ENCODE data around the gene ARL6IP4.
A peak's percentile ranks its signal among the peaks of the same experiment; 100 is the strongest.

ARL6IP4 gene

DNA sequence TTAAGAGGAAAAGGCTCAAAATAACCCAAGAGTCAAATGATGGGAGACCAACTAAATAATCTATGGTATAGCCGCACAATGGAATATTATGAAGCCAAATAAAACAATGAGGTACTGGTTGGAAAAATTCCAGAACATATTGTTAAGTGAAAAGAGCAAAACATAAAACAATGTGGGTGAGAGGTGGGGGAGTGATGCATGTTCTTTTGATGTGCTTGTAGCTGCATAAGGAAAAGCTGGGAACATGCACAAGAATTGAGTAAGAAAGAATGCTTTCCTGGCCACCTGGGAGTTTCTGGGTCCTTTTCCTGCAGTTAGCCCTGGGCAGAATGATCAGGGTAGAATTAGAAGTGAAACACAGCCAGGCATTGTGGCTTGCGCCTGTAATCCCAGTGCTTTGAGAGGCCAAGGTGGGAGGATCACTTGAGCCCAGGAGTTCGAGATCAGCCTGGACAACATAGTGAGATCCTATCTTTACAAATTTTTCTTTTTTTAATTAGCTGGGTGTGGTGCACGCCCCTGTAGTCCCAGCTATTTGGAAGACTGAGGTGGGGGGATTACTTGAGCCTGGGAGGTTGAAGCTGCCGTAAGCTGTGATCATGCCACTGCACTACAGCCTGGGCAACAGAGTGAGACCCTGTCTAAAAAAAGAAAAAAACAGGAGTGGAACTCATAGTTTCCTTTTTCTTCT is 22.1 kb upstream of the ARL6IP4 start:
- no peak for DNase-seq (ENCODE audit: low spot score)

DNA sequence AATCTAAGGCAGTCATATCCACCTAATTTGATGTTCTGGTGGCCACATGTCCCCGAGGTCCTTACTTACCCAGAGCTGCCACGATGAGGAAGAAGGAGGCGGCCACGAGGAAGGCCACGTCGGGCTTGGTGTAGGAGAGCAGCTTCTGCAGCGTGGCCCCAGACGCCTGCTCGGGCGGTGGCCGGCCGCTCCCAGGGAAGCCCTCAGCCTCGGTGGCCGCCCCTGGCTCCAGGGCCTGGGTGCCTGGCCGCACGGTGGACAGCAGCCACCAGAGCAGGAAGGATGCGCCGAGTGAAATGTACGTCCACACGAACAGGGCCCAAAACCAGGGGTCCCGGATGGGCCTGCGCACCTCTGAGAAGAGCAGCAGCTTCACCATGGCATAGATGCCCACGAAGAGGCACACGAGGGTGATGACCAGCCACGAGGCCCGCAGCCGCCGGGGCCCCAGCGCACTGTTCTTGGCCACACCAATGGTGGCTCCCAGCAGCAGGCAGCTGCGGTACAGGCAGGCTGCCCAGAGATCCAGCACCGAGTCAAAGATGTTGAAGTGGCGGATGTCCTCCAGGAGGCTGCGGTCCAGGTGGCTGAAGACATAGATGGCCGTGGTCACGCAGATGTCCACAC is 20.8 kb upstream of the ARL6IP4 start:
- no peak for DNase-seq (ENCODE audit: low spot score)

DNA sequence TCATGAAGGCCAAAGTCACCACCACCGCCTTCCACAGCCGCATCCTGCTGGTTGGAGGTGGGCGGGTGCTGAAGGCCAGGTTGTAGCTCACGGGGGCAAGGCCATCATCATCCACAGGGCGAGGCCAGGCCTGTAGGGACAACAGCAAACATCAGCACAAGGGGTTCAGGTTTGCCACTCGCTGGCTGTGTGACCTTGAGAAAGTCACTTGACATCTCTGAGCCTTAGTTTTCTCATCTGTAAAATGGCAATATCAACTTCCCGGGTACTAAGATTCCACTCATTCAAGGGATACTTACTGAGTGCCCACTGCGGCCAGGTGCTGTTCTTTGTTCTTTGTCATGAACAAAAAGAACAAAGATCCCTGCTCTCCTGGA is 20.3 kb upstream of the ARL6IP4 start:
- no peak for DNase-seq (ENCODE audit: low spot score)

DNA sequence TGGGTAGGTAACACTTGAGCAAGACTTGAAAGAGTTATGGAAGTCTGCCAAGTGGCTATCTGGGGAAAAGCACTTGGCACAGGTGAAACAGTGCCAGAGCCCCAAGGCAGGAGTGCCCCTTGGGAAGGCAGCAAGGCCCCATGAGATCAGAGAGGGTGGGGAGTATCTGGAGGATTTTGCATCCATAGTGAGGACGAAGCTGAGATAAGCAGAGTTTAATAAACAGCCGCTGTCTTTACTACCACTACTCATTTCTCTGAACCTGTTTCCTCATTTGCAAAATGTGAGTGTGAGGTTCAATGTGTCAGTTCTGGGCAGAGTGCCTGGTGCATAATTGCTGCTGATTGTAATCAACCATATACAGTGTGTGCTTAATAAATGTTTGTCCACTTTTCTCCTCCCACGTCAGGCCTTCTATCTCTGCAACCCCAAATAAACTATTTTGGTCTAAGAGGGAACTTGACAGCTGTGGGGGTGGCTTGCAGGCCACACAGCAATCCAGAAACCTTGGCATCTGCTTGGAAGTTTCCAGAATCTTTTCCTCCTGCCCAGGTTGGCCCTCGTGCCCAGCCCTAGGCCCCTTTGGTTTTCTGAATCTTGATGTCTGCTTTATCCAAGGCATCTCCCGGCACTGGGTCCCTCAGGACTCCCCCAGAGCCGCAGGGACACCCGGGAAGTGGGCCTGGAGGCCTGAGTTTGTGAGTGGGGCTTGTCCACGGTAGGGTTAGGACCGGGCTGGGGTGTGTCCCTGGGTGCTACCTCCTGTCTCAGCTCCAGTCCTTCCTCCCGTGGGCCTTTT is 18.8 kb upstream of the ARL6IP4 start:
- DNase-seq (ENCODE audit: low spot score): no peak

DNA sequence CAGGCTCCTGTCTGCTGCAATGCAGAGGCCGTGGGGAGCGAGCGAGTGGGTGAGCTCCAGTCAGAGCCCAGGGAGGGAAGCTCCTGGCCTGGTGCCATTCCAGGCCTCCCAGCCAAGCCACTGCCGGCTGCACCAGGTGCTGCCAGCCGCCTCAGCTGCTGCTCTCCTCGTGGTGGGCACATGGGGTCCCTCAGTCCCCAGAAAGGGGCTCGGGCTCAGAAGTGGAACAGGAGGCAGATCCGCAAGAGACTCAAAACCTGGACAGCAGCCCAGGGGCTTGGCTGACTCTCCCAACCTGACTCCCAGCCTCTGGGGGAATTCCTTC is 16.6 kb upstream of the ARL6IP4 start:
- DNase-seq (ENCODE audit: low spot score): no peak

DNA sequence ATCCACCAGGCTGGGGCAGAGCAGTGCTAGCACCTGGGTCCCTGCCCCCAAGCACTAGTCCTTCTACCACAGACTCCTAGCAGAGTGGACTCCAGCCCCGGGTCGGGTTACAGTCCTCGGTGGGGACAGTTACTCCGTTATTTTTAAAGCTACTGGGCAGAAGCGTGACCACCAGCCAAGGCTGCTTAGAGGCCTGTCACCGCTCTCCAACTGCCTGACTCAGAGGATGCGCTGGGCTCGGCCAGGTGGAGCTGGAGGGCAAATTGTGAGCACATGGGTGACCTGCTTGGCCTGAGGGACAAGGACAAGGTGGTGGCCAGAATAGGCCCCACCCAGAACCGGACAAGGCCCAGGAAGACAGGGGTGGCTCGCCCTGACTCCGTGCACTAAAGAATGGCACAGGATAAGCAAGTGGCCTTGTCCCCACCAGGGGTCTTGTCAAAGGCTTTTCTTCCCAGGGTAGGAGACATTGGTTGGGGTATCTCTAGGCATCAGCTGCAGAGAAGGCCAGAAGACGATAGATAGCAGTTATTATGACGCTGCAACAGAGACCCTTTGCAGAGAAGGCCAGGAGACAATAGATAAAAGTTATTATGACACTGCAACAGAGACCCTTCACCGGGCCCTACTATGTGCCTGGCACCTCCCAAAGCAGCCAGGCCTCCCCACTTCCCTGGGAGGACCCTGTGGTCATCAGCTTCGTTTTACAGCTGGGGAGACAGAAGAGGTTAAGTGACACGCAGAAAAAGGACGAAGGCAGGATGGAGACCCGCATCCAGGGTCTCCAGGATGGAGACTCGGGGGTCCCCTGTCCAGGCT is 15.8 kb upstream of the ARL6IP4 start:
- no peak for DNase-seq (ENCODE audit: low spot score)

DNA sequence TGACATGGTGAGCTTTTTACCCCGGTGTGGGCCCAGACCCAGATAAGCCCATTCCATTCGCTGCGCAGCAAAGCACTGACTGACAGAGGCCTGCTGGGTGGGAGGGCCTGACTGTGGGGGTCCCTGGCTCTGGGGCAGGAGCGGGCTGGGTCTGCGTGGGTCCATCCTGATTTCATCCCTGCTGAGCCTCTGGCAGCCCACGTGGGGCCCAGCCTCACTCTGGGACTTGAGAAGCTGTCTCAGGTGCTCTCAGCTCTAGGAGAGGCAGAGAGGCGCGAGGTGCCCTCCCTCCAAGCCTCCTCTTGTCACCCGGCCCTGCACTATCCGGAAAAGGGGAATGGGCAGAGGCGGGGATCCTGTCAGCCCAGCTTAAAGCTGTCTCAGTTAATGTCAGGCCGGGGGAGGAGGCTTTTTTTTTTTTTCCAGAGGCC is 15.1 kb upstream of the ARL6IP4 start:
- DNase-seq (ENCODE audit: low spot score): no peak

DNA sequence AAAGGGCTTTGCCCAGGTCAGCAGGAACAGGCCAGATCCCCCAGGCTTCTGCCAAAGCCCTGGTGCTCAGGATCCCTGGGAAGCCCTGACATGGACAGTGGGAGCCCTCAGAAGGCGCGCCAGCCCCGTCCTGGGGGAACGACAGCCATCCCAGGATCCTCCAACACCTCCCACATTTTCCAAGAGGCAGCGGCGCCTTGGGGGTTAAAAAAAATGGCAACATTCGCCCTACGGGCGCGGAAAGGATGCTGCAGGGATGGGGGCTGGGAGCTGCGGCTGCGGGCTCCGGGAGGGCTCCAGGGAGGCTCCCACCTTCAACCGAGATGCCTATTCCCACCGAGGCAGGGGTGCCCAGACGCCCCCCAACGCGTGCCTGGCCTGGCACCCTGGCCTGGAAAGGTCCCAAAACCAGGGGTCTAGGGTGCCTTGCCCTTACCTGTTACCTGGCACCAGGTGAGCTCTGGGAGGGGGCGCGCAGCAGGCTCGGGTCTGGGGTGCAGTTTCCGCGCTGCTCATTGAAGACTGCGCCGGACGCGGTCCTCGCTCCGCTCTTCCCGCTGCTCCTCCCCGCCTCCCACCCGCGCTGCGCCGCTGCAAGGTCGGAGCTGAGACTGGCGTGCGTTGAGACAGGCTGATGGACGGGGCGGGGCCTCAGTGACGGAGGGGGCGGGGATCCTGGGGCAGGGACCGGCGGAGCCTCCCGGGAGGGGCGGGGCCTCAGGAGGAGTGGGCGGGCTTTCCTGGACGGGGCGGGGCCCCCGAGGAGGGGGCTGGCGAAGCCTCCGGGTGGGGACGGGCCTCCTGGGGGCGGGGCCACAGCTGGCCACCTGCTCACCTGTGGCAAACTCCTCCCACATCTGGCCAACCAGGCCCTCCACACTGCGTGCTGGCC is 14.4 kb upstream of the ARL6IP4 start, which contains the start of gene ABCB9:
TSS of gene ABCB9 (minus strand) at position 613 of the 892 bp plus-strand sequence. CDS start 6,228 bp downstream, outside the sequence.
- peak; percentile 98 for DNase-seq (ENCODE audit: low spot score)

DNA sequence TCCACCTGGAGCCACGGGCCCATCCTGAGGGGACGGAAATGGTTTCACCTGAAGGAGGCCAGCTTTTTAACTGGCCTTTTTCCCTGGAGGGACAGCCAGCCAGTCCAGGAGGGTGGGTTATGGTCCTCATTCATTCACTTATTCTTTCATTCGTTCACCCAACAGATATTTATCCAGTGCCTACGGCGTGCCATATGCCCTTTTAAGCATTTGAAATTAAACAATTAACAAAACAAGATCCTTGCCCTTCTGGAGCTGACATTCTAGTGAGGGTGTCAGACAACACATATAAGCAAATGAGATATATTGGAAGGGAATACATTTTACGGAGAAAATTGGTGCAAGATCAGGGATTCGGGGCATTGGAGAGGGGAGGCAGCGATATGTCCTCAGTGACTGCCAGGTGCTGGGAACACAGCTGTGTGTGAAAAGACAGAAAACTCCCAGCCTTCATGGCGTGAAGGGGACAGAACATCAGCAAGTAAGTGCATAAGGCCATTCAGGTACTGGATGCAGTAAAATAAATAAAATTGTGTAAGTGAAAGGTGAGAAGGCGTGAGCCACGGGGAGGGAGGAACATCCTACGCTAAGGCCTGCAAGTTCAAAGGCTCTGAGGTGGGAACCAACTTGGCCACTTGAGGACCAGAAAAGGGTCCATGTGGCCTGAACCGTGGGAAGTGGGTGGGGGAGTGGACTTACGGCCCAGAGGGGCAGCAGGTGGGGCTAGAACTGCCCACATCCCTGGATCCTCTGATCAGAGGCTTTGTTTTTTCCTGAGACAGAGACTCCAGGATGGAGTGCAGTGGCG is 13.5 kb upstream of the ARL6IP4 start:
- no peak for DNase-seq (ENCODE audit: low spot score)

DNA sequence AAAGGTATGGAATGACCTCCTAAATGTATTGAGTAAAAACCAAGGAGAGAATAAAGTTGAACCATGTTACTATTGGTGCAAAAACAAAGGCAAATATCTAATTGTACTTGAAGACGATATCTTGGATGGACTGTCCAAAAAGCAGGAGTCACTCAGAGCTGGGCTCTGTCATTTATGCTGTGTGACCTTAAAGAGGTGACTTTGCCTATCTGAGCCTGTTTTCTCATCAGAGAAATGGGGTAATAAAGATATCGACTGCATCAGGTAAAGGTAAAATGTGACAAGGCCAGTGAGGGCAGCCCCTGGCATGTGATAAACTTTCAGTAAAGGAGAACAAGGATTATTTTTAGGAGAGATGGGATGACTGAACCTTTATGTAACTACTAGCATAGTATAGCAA is 12.4 kb upstream of the ARL6IP4 start:
- DNase-seq (ENCODE audit: low spot score): no peak

DNA sequence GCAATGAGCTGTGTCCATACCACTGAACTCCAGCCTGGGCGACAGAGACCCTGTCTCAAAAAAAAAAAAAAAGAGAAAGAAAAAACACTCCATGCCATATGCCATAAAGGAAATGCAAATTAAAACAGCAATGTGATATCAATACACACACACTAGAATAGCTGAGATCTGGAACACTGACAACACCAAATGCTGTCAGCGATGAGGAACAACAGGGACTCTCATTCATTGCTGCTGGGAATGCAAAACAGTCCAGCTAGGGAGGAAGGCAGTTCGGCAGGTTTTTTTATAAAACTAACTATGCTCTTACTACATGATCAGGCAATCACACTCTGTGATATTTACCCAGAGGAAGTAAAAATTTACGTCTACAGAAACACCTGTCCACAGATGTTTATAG is 10.8 kb upstream of the ARL6IP4 start:
- DNase-seq (ENCODE audit: low spot score): no peak

DNA sequence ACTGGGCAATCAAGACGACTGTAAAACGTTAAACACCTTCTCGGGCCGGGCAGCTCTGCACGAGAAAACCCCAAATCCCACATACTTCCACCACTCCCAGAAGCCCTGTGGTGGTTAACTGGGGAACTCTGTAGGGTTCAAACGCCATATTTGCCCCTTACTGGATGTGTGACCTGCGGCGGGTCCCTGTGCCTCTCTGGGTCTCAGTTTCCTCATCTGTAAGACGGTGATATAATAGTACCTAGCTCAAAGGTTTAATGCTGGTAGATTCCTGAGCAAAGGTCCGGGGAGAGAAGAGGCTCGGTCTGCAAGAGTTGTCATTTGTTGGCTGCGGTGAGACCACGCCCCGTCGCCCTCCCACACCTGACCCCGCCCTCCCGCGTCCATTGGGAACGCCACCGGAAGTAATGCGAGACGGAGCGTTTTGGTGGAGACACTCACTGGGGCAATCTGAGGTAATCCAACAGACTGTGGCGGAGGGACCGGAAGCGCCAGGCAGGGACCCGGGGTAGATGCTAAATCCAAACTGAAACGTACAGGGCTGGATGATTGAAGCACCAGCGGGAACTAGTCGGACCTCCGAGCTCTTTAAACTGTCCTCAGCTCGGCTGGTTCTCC is 6.1 kb upstream of the ARL6IP4 start:
- peak; percentile 94 for DNase-seq (ENCODE audit: low spot score)

DNA sequence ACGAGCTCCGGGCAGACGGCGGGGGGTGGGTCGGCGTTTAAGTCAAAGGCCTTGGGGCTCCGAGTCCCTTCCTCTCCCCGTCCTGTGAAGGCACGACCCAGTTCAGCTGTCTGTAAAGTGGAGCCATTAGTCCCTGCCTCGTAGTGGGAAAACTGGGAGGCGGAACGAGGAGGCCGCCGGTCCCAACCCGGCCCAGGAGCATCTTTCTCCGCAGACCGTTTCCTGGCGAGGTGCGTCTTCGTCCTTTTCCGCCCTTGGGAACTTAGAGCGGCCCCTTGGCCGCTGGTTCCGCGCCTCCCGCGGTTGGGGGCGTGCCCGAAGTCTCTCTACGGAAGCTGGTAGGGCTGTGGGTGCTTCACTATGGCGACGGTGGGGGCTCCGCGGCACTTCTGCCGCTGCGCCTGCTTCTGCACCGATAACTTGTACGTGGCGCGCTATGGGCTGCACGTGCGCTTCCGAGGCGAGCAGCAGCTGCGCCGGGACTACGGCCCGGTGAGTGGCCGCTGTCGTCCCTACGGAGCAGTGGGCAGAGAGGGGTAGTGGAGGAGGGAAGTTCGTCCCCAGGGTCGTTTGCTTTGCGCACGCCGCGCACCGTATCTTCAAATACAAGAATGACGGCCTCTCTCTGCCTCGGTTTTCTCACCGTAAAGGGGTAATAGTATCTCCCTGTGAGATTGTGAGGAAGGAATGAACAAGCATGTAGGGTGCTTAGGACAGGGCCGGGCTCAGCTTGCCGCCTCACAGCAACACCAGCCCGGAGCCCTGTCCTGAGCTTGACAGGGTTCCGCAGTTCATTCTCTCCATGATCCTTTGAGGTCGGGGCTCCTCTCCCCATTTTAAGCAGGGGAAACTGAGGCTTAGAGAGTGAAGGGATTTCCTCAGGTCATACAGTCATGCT is 5.3 kb upstream of the ARL6IP4 start, which contains the start of gene OGFOD2:
TSS of gene OGFOD2 (plus strand) at position 353 of the 898 bp plus-strand sequence. CDS start at position 361, 8 bp downstream.
- DNase-seq (ENCODE audit: low spot score): peak; percentile 93

DNA sequence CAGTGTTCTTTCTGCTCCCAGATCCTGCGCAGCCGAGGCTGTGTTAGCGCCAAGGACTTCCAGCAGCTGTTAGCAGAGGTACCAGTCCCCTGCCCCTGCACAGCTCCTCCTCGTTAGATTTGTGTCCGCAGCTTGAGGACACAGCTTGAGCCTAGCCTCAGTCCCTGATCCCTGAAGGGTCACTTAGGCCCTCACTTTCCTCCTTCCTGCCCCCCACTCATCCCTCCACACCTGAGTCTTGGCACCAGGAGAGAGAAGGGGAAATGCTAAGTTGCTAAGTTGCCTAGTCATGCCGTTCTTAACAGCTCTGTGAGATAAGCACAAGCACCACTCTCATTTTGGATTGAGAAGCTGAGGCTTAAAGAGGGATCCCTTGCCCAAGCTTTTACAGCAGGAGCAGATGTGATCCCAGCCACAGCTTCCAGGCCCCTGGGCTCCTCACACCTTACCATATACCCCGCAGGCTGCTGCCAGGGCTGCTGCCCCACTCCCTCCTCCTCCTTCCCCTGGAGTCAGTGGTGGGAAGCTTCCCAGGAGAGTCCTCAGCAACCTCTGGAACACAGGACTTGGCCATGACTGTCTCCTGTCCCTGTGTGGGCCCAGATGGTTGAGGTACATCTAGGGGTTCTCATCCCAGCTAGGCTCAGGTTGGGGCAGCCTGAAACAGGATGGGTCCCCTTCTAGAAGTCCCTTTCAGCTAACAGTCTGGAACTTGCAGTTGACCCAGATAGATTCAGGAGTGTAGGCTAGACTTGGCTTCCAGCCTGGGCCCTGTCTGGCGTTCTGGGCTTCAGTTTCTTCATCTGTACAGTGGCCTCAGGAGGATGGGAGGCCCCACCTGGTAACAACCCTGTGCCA is 4.5 kb upstream of the ARL6IP4 start:
- DNase-seq (ENCODE audit: low spot score): no peak

DNA sequence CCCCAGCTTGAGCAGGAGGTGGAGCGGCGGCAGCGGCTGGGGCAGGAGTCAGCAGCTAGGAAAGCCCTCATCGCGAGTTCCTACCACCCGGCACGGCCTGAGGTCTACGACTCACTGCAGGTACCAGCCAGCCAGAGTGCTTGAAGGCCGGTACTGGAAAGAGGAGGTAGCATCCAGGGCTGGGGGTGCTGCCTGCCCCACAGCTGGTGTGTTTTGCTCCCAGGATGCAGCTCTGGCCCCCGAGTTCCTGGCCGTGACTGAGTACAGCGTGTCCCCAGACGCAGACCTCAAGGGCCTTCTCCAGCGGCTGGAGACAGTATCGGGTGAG is 3.9 kb upstream of the ARL6IP4 start:
- no peak for DNase-seq (ENCODE audit: low spot score)

DNA sequence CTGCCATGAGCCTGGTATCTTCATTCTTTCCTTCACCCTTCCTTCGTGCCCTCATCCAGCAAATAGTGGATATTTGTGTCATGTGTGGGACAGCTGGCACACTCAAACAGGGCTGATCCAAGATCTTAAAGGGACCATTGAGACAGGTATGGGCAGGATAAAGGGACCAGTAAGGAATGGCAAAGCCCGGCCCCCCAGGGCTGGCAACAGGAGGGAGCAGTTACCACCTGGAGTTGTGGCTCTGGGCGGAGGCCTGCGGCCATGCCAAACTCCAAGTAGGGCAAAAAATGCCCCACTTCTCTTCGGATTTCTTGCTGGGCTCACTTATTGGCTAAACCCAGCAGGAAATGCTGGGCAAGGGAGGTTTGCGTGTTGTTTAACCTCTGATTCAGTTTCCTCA is 3.3 kb upstream of the ARL6IP4 start:
- DNase-seq (ENCODE audit: low spot score): no peak

DNA sequence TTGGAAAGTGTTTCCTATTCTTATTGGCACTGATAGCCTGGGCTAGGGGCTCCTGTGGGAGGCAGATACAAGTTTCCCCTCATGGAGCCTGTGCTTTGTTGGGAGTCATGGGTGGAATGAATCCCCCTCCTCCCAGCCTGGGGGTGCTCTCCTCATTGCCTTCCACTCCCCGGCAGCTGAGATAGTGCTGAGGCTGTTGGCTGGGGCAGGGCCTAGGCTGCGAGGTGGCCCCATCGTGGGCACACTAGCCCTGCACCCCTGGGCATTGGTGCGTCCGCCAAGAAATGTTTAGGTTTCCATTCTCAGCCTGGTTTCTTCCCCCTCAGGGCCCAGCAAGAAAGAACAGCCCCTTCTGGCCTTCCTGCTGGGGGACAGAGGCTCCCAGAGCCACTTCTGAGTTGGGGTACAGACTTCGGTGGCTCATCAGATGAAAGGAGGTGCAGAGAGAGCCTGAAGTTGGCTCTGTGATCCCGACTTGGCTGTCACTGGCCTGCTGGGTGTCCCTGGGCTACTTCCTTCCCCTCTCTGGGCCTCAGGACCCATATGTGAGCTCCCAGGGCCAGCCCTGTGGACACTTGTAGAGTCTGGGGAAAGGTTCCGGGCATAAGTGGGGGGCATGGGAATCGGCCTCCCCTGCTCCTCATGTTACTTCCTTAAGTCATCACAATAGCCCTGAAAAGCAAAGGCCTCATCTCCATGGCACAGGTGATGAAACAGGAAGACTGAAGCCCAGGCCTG is 2.7 kb upstream of the ARL6IP4 start:
- DNase-seq (ENCODE audit: low spot score): no peak
